Ovary (tissue), 3 donors: ENCODE measurements around the gene SNX9.

ENCODE experiments used
- CTCF ChIP-seq, 3 donors: fragments of 450-650 bp in 2 of 3; fragments of 200-600 bp in 1 of 3; IDR thresholded peaks; one replicate each; pipeline versions ENCODE4 v1.5.1 to v1.8.0; 2016 to 2022; ENCODE audit warnings: antibody characterized with exemption in 3 of 3, mild to moderate bottlenecking in 1 of 3
- EP300 ChIP-seq: sonication (generic); formaldehyde crosslinking; IDR thresholded peaks from one replicate; pipeline ENCODE4 v1.6.1; 2017; ENCODE audit warnings: antibody characterized with exemption
- donor health status: DM: no; HTN: no; CAD: no.

- no peak for TF ChIP-seq CTCF (IDR thresholded peaks at IDR 0.05)
- TF ChIP-seq EP300, result no peak
These were observed 144.4 kb downstream of the SNX9 start for GRCh38 chr6:157967486-157967885.
